Spleen (tissue), 11 donors: ENCODE results near the gene DYSF. TPM values are rescaled to one million over a fixed set of nuclear protein-coding genes. Genes with fewer than 3 reads are reported as not detected.
A peak's percentile ranks its signal among the peaks of the same experiment; 100 is the strongest.

ENCODE experiments used
- DNase-seq: peaks from one replicate; pipeline ENCODE4 v3.0.0-alpha.2; 2020
- H3K27ac ChIP-seq, 8 donors: fragments of 200-600 bp; sonication (generic) in 7 of 8; 1 replicate in 4 of 8; 2 replicates in 4 of 8; pipeline versions ENCODE4 v1.5.0 to v1.8.0; 2016 to 2021; ENCODE audit warnings: inconsistent platforms in 4 of 8, mild to moderate bottlenecking in 4 of 8, moderate library complexity in 1 of 8
- H3K27me3 ChIP-seq, 7 donors: fragments of 200-600 bp; sonication (generic) in 6 of 7; replicated peaks in 1 of 7; 1 replicate in 4 of 7; 2 replicates in 3 of 7; pipeline versions ENCODE4 v1.5.0 to v1.8.0; 2016 to 2021; ENCODE audit warnings: inconsistent platforms in 3 of 7, mild to moderate bottlenecking in 1 of 7
- H3K36me3 ChIP-seq, 6 donors: fragments of 200-600 bp; sonication (generic) in 5 of 6; 1 replicate in 4 of 6; 2 replicates in 2 of 6; pipeline versions ENCODE4 v1.5.0 to v1.8.0; 2016 to 2021; ENCODE audit warnings: inconsistent platforms in 2 of 6
- H3K4me1 ChIP-seq, 6 donors: fragments of 200-600 bp; sonication (generic) in 5 of 6; 1 replicate in 3 of 6; 2 replicates in 3 of 6; pipeline versions ENCODE4 v1.5.0 to v1.8.0; 2016 to 2021; ENCODE audit warnings: inconsistent platforms in 3 of 6
- H3K4me3 ChIP-seq, 8 donors: fragments of 200-600 bp; sonication (generic) in 7 of 8; 1 replicate in 4 of 8; 2 replicates in 4 of 8; pipeline versions ENCODE4 v1.5.0 to v1.8.0; 2016 to 2021; ENCODE audit warnings: inconsistent platforms in 4 of 8, mild to moderate bottlenecking in 4 of 8, moderate library complexity in 2 of 8
- H3K9me3 ChIP-seq, 8 donors: fragments of 200-600 bp; sonication (generic) in 7 of 8; 1 replicate in 4 of 8; 2 replicates in 4 of 8; pipeline versions ENCODE4 v1.5.0 to v1.8.0; 2016 to 2021; ENCODE audit warnings: inconsistent platforms in 4 of 8
- CTCF ChIP-seq, 11 experiments: fragments of 200-600 bp in 7 of 11; fragments of 450-650 bp in 4 of 11; sonication (generic) in 4 of 11; IDR thresholded peaks in 8 of 11; conservative IDR thresholded peaks in 3 of 11; 1 replicate in 7 of 11; 2 replicates in 4 of 11; pipeline versions ENCODE4 v1.4.0 to v1.8.0; 2016 to 2021; ENCODE audit warnings: antibody characterized with exemption in 11 of 11, inconsistent platforms in 4 of 11, mild to moderate bottlenecking in 1 of 11
- POLR2A ChIP-seq, 3 donors: fragments of 450-650 bp; IDR thresholded peaks; one replicate each; pipeline ENCODE4 v1.5.1; 2017; ENCODE audit warnings: antibody characterized with exemption in 3 of 3, mild to moderate bottlenecking in 1 of 3
- POLR2AphosphoS5 ChIP-seq, 3 donors: sonication (generic); formaldehyde crosslinking; IDR thresholded peaks; one replicate each; pipeline ENCODE4 v1.5.1; 2017; ENCODE audit warnings: antibody characterized with exemption in 3 of 3
- WGBS, 5 donors: extraction: QIAGEN DNeasy Blood & Tissue Kit in 3 of 5; methylation state at CpG; one replicate each; pipeline versions ENCODE4 v1.1.5 to v1.1.7; 2013 to 2018; 5-methylcytosine and 5-hydroxymethylcytosine counted together
- intact Hi-C: fragments of 100-400 bp; cut with DNase I; formaldehyde crosslinking; loops from one replicate; pipeline ENCODE4 v1.15.0; 2023; ENCODE audit warnings: low total_unique reads
- polyA plus RNA-seq, 3 donors: library from polyadenylated mRNA; stranded (reverse); fragments of 200-250 nt; gene quantifications; one replicate each; pipeline ENCODE4 v1.2.1, GENCODE V29; 2013
- total RNA-seq, 7 donors: library from RNA; depleted of rRNA in 3 of 7; stranded (reverse); fragments of >200 nt in 3 of 7; fragmentation: NEBNext Ultra II Directional in 4 of 7; extraction: Animal tissue kit (Norgen Biotek cat#: 25700) in 4 of 7; gene quantifications; one replicate each; pipeline versions ENCODE4 v1.1.0 to v1.2.1, GENCODE V29; 2016 to 2021
- donor health status: healthy with polysubstance abuse.
- donor health status: DM: no; HTN: no; CAD: no; lungs with moderate emphysema.
- donor health status: DM: no; HTN: no; CAD: no.
- donor health status: Bipolar disorder and iron deficiency.
- donor health status: healthy.
- donor health status: DM: no; HTN: no; CAD: no.
- donor health status: DM: yes; HTN: yes; CAD: no.

DYSF gene
- total and polyA plus RNA-seq, 10 donors: 4.0 to 287 (median 124) TPM

DNA sequence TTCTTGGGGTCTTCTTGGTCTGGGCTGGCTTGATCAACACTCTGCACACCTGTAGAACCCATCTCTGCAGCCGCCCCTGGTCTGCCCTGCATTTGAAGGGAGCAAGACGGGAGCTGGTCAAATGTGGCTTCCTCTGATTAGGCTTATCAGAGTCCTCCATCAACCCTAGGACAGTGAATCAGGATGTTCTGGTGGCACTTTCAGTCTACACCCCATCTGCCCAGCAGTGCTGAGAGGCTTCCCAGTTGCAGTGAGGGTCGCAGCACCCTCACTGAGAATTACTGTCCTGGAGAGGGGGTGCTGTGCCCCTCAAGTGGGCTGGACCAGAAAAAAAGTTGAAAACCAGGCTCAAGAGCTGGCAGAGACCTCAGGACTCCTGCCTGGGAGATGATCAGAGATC lies 152.9 kb downstream of the DYSF start:
- TF ChIP-seq CTCF (IDR thresholded peaks at IDR 0.05 in 8 of 11, conservative IDR thresholded peaks at IDR 0.05 in 3 of 11) (no peak), POLR2A (IDR thresholded peaks at IDR 0.05) (no peak), POLR2AphosphoS5 (IDR thresholded peaks at IDR 0.05) (no peak)
- intact Hi-C loops: no loop called here
- Histone ChIP-seq H3K27me3 (peaks cover 0 to 10% (median 0%) of the 10 kb centered on the region in 7 donors), H3K4me1 (peaks cover 2 to 47% (median 30%) of the 10 kb centered on the region in 6 donors), H3K36me3 (peaks cover 0 to 99% (median 4%) of the 10 kb centered on the region in 6 donors), H3K4me3 (no peak overlapping the region), H3K9me3 (no peaks in the 10 kb centered on the region), H3K27ac (no peak overlapping the region)
- WGBS, 5 donors: 63 to 94% (median 73%) methylated on average over 2 to 3 of the region's 3 CpGs
- DNase-seq: no peak

DNA sequence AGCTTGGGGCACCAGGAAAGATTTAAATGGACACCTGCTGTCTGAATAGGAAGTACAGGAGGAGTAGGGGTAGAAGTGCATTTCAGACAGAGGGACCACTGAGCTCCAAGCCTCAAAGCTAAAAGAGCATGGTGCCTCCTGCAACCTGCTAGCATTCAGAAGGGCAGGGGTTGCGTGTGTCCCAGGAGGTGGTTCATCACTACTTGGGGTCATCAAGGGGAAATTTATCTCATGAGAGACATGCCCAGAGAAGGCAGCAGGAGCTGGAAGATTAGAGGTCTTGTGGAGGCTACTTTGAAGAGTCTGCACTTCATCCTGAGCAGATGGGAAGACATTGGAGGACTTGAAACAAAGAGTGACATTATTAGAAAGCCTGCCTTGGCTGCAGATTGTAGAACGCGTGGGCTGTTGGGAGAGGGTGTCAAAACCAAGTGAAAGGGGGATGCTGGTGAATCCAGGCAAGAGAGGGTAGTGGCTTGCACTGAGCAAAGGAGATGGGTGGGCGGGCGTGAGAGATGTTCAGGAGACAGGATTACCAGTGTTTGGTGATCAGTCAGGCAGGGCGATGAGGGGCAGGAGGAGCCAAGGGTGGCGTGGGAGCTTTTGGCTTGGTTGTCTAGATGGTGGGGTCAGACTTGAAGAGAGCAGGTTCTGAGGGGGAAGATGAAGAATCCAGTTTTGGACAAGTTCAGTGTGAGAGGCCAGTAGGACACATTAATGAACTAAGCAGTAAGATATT lies 154.0 kb downstream of the DYSF start:
- WGBS, 5 donors: 88 to 97% (median 91%) methylated on average over 7 of the region's 7 CpGs
- DNase-seq: peak; percentile 39
- intact Hi-C loops: no loop called here
- H3K27me3 ChIP-seq: peaks cover 0 to 10% (median 0%) of the 10 kb centered on the region in 7 donors
- peaks cover 0 to 99% (median 5%) of the 10 kb centered on the region in 6 donors for H3K36me3 ChIP-seq
- H3K4me1 ChIP-seq: peaks cover 2 to 48% (median 29%) of the 10 kb centered on the region in 6 donors
- no peaks in the 10 kb centered on the region for H3K9me3 ChIP-seq
- no peak overlapping the region for H3K4me3 ChIP-seq
- no peak for TF ChIP-seq CTCF (IDR thresholded peaks at IDR 0.05 in 8 of 11, conservative IDR thresholded peaks at IDR 0.05 in 3 of 11)
- TF ChIP-seq POLR2A (IDR thresholded peaks at IDR 0.05): no peak
- no peak for TF ChIP-seq POLR2AphosphoS5 (IDR thresholded peaks at IDR 0.05)
- H3K27ac ChIP-seq: no peak overlapping the region

- peak; percentile 36 for DNase-seq
- Histone ChIP-seq H3K36me3 (peaks cover 0 to 99% (median 7%) of the 10 kb centered on the region in 6 donors), H3K27ac (no peak overlapping the region), H3K4me1 (peaks cover 2 to 41% (median 24%) of the 10 kb centered on the region in 6 donors), H3K27me3 (peaks cover 0 to 10% (median 0%) of the 10 kb centered on the region in 7 donors), H3K4me3 (no peak overlapping the region), H3K9me3 (no peaks in the 10 kb centered on the region)
- intact Hi-C loops: no loop called here
- WGBS, 5 donors: 62 to 85% (median 73%) methylated on average over 6 of the region's 6 CpGs
- TF ChIP-seq POLR2A (IDR thresholded peaks at IDR 0.05) (no peak), POLR2AphosphoS5 (IDR thresholded peaks at IDR 0.05) (no peak), CTCF (IDR thresholded peaks at IDR 0.05 in 8 of 11, conservative IDR thresholded peaks at IDR 0.05 in 3 of 11) (no peak)
Measured at GRCh38 chr2:71608034-71608433, 154.7 kb downstream of the DYSF start.

DNA sequence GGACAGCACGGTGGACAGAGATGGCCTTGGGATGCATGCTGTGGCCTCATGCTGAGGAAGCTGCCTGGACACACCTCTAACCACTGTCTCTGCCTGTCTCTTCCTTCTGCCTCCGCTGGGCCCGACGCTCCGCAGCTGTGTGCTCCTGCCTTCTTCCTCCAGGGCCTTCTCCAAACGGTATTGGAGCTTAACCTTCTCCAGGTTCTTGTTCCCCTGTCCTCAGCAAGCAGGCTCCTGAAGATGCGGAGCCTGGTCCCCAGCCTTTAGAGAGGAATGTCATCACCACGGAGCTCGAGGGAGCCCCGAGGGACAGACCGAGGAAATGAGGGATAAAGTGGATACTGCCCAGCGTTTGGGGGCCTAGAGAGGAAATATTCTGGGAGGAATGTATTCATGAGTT lies 155.1 kb downstream of the DYSF start:
- WGBS, 5 donors: 56 to 80% (median 72%) methylated on average over 12 of the region's 12 CpGs
- H3K36me3 ChIP-seq: peaks cover 0 to 99% (median 7%) of the 10 kb centered on the region in 6 donors
- intact Hi-C loops: no loop called here
- H3K4me1 ChIP-seq: peaks cover 0 to 36% (median 22%) of the 10 kb centered on the region in 6 donors
- H3K9me3 ChIP-seq: no peaks in the 10 kb centered on the region
- DNase-seq: peak; percentile 34
- H3K27ac ChIP-seq: no peak overlapping the region
- no peak for TF ChIP-seq CTCF (IDR thresholded peaks at IDR 0.05 in 8 of 11, conservative IDR thresholded peaks at IDR 0.05 in 3 of 11)
- TF ChIP-seq POLR2AphosphoS5 (IDR thresholded peaks at IDR 0.05): peak in 1 of 3 donors; percentile 24
- TF ChIP-seq POLR2A (IDR thresholded peaks at IDR 0.05): no peak
- H3K27me3 ChIP-seq: peaks cover 0 to 10% (median 0%) of the 10 kb centered on the region in 7 donors
- no peak overlapping the region for H3K4me3 ChIP-seq
